Activated CD4-positive, alpha-beta T cell treated with anti-CD3 and anti-CD28 coated beads, Interleukin-2, amount 10 ng/mL, durations not matched to agents 7 days and 5 days (primary cell): ENCODE results near the gene ZNF496. TPM values are rescaled to one million over a fixed set of nuclear protein-coding genes. Genes with fewer than 3 reads are reported as not detected.
"Not testable (repeated sequence)": the region's sequence is repeated elsewhere in the genome, so short reads cannot be mapped to it uniquely, and the experiment has no call there.

ENCODE experiments used
- CTCF ChIA-PET: fragments of 350-600 bp; sonication (Branson Sonifier 250); formaldehyde crosslinking; loops from one replicate; lab custom pipeline; 2021; ENCODE audit warnings: antibody characterized with exemption; lab: Charles Lee
- POLR2A ChIA-PET: fragments of 350-600 bp; sonication (Branson Sonifier 250); formaldehyde crosslinking; loops from one replicate; lab custom pipeline; 2021; ENCODE audit warnings: antibody characterized with exemption; lab: Charles Lee
- DNase-seq: peaks from one replicate; pipeline ENCODE4 v3.0.0-alpha.2; 2020
- H3K27ac Mint-ChIP-seq: one replicate; pipeline ENCODE4 v1.8.0; 2021; ENCODE audit warnings: mild to moderate bottlenecking, moderate library complexity, mixed read lengths
- H3K27me3 Mint-ChIP-seq: one replicate; pipeline ENCODE4 v1.8.0; 2021; ENCODE audit warnings: mixed read lengths
- H3K36me3 Mint-ChIP-seq: one replicate; pipeline ENCODE4 v1.8.0; 2021; ENCODE audit warnings: low read depth, mixed read lengths
- H3K4me1 Mint-ChIP-seq: one replicate; pipeline ENCODE4 v1.8.0; 2021; ENCODE audit warnings: mixed read lengths
- H3K4me3 Mint-ChIP-seq: one replicate; pipeline ENCODE4 v1.8.0; 2021; ENCODE audit warnings: mild to moderate bottlenecking, moderate library complexity, mixed read lengths
- H3K9me3 Mint-ChIP-seq: one replicate; pipeline ENCODE4 v1.8.0; 2021; ENCODE audit warnings: mixed read lengths
- total RNA-seq, 2 experiments: library from RNA; stranded (reverse); gene quantifications; one replicate each; pipeline ENCODE4 v1.2.3, GENCODE V29; 2021

The ZNF496 gene
- total RNA-seq, 2 experiments from 2014 or later, result 7.2 to 7.4 TPM

DNA sequence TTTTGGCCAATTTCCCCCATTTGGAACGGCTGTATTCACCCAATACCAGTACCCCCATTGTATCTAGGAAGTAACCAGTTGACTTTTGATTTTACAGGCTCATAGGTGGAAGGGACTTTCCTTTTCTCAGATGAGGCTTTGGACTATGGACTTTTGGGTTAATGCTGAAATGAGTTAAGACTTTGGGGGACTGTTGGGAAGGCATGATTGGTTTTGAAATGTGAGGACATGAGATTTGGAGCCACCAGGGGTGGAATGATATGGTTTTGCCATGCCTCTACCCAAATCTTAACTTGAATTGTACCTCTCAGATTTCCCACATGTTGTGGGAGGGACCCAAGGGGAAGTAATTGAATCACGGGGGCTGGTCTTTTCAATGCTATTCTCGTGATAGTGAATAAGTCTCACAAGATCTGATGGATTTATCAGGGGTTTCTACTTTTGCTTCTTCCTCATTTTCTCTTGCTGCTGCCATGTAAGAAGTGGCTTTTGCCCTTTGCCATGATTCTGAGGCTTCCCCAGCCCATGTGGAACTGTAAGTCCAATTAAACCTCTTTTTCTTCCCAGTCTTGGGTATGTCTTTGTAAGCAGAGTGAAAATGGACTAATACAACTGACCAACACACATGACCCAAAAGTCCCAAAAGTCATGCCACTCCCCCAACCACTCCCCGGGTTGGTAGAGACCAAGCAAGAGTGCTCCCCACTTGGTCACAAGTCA is 35.4 kb upstream of the ZNF496 start:
- POLR2A ChIA-PET, result no interaction called here
- Mint-ChIP-seq H3K27me3 (no peaks in the 10 kb centered on the region), H3K4me1 (no peaks in the 10 kb centered on the region), H3K4me3 (no peak overlapping the region), H3K36me3 (no peaks in the 10 kb centered on the region), H3K9me3 (peaks cover 14% of the 10 kb centered on the region), H3K27ac (no peak overlapping the region)
- CTCF ChIA-PET, result interaction anchor here (1.1 kb wide), 1 partner anchor 10 kb away, joined by 5 read pairs; no protein-coding TSS in a partner anchor
- no peak for DNase-seq

- H3K27ac Mint-ChIP-seq, H3K4me1 Mint-ChIP-seq, H3K4me3 Mint-ChIP-seq, POLR2A ChIA-PET, DNase-seq, H3K36me3 Mint-ChIP-seq, H3K27me3 Mint-ChIP-seq: not testable (repeated sequence)
- CTCF ChIA-PET, result interaction anchor here (1.1 kb wide), 1 partner anchor 9 kb away, joined by 5 read pairs; no protein-coding TSS in a partner anchor
- peaks cover 14% of the 10 kb centered on the region for H3K9me3 Mint-ChIP-seq
Measured at GRCh38 chr1:247366345-247366744, 34.7 kb upstream of the ZNF496 start.

- CTCF ChIA-PET, result no interaction called here
Measured at GRCh38 chr1:247365023-247365422, 33.4 kb upstream of the ZNF496 start.

GRCh38 chr1:247363000-247363399 is 31.3 kb upstream of the ZNF496 start:
- H3K27me3 Mint-ChIP-seq, H3K4me1 Mint-ChIP-seq, H3K27ac Mint-ChIP-seq, H3K4me3 Mint-ChIP-seq, H3K36me3 Mint-ChIP-seq, POLR2A ChIA-PET, DNase-seq: not testable (repeated sequence)
- peaks cover 14% of the 10 kb centered on the region for H3K9me3 Mint-ChIP-seq
- CTCF ChIA-PET, result interaction anchor here (3.4 kb wide), 1 partner anchor 10 kb away, joined by 9 read pairs; no protein-coding TSS in a partner anchor

More at GRCh38 chr1:247365023-247365422, 33.4 kb upstream of the ZNF496 start:
- Mint-ChIP-seq H3K36me3 (no peaks in the 10 kb centered on the region), H3K9me3 (peaks cover 14% of the 10 kb centered on the region), H3K4me3 (no peak overlapping the region), H3K27me3 (peaks cover 4% of the 10 kb centered on the region), H3K27ac (no peak overlapping the region), H3K4me1 (no peaks in the 10 kb centered on the region)
- POLR2A ChIA-PET, result no interaction called here
- DNase-seq, result no peak

- peaks cover 4% of the 10 kb centered on the region for H3K27me3 Mint-ChIP-seq
- peaks cover 11% of the 10 kb centered on the region for H3K9me3 Mint-ChIP-seq
- H3K4me1 Mint-ChIP-seq, result no peaks in the 10 kb centered on the region
Measured at GRCh38 chr1:247362153-247362552, 30.5 kb upstream of the ZNF496 start.

DNA sequence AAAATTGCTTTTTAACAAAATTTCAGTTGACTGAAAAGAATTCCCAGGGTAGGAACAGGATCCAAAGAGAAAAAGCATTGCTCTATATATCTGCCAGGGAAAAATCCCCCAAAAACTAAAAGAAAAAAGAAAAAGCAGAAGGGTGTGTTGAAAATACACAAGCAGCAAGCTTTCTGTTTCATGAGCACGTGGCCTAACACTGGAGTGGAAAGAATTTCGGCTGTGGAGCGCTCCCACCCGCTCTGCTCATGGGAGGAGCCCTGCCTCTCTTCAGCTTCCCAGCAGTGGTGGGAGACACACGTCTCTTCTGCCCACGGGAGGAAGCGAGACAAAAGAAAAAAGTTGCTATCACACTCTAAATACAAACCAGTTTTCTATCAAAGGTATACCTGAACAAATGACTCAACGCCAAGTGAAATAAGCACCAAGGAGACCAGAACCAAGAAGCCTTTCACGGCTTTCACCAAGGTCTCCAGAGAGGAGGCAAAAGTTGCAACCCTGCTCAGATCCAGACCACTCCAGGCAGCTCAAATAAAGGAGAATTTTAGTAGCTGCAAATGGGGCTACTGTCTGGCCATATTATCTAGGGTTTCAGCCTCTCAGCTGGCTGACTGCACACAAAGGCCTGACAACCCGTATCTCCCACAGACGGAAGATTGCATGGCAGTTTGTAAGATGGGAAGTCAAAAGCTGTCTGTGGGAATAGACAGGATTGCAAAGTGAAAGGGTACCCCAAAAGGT is 29.5 kb upstream of the ZNF496 start:
- H3K4me1 Mint-ChIP-seq, result no peaks in the 10 kb centered on the region
- DNase-seq, result no peak
- H3K9me3 Mint-ChIP-seq, result peaks cover 9% of the 10 kb centered on the region
- H3K36me3 Mint-ChIP-seq, result no peaks in the 10 kb centered on the region
- CTCF ChIA-PET, result interaction anchor here (3.4 kb wide), 1 partner anchor 12 kb away, joined by 9 read pairs; no protein-coding TSS in a partner anchor
- H3K4me3 Mint-ChIP-seq, result no peak overlapping the region
- H3K27me3 Mint-ChIP-seq, result peaks cover 5% of the 10 kb centered on the region
- H3K27ac Mint-ChIP-seq, result no peak overlapping the region
- POLR2A ChIA-PET, result no interaction called here

More at GRCh38 chr1:247362153-247362552, 30.5 kb upstream of the ZNF496 start:
- ChIA-PET POLR2A (no interaction called here), CTCF (interaction anchor here (3.4 kb wide), 1 partner anchor 11 kb away, joined by 9 read pairs; no protein-coding TSS in a partner anchor)
- no peak overlapping the region for H3K4me3 Mint-ChIP-seq
- no peak overlapping the region for H3K27ac Mint-ChIP-seq
- no peaks in the 10 kb centered on the region for H3K36me3 Mint-ChIP-seq
- no peak for DNase-seq

GRCh38 chr1:247360116-247360898 is 28.6 kb upstream of the ZNF496 start:
- POLR2A ChIA-PET, result no interaction called here
- no peak overlapping the region for H3K4me3 Mint-ChIP-seq
- H3K36me3 Mint-ChIP-seq, result no peaks in the 10 kb centered on the region
- DNase-seq, result no peak
- H3K9me3 Mint-ChIP-seq, result peaks cover 6% of the 10 kb centered on the region
- no peak overlapping the region for H3K27ac Mint-ChIP-seq
- H3K4me1 Mint-ChIP-seq, result no peaks in the 10 kb centered on the region
- peaks cover 10% of the 10 kb centered on the region for H3K27me3 Mint-ChIP-seq
- CTCF ChIA-PET, result interaction anchor here (3.4 kb wide), 1 partner anchor 13 kb away, joined by 9 read pairs; no protein-coding TSS in a partner anchor

GRCh38 chr1:247359559-247359958 is 27.9 kb upstream of the ZNF496 start:
- Mint-ChIP-seq H3K27me3 (peaks cover 10% of the 10 kb centered on the region), H3K4me1 (no peaks in the 10 kb centered on the region), H3K36me3 (no peaks in the 10 kb centered on the region), H3K9me3 (peaks cover 2% of the 10 kb centered on the region), H3K4me3 (no peak overlapping the region), H3K27ac (no peak overlapping the region)
- POLR2A ChIA-PET, result no interaction called here
- CTCF ChIA-PET, result no interaction called here
- no peak for DNase-seq

- POLR2A ChIA-PET, result no interaction called here
- H3K36me3 Mint-ChIP-seq, result no peaks in the 10 kb centered on the region
- H3K4me1 Mint-ChIP-seq, result no peaks in the 10 kb centered on the region
- peaks cover 2% of the 10 kb centered on the region for H3K9me3 Mint-ChIP-seq
- DNase-seq, result no peak
- peaks cover 10% of the 10 kb centered on the region for H3K27me3 Mint-ChIP-seq
- CTCF ChIA-PET, result no interaction called here
- no peak overlapping the region for H3K27ac Mint-ChIP-seq
- H3K4me3 Mint-ChIP-seq, result no peak overlapping the region
Measured at GRCh38 chr1:247358920-247359319, 27.3 kb upstream of the ZNF496 start.

GRCh38 chr1:247357781-247358211 is 26.1 kb upstream of the ZNF496 start:
- H3K4me3 Mint-ChIP-seq, result no peak overlapping the region
- CTCF ChIA-PET, result interaction anchor here (1.4 to 1.8 kb wide), 2 partner anchors 9 to 31 kb away, joined by 3 to 5 read pairs; no protein-coding TSS in a partner anchor

DNA sequence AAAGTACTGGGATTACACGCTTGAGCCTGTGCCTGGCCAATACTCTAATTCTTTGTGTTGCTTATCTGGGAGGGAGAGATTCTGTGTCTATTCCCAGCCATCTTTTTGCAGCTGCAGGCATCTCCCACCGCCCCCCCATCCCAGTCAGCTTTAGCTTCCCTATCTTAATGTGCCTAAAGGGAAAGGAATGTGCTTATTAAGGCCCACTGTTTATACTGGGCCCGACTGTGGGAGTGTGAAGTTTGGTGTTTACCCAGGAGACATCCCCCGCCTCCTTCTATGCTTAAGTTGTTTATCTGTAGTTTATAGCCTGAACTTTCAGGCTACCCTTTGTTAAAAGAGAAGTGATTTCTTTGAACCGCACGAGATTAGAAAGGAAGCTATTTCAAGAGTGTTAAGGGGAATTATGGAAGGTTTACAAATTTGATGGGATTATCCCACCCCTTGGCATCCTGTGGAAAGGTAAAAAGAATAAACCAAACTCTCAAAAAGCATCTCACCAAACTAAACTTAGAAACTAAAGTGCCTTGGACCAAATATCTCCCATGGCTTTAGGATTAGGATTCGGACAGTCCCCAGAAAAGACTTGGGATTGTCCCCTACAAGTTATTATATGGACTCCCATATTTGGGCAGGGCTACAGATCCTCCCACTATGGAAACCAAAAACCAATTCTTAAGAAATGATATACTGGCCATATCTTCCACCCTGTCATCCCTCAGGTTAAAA is 25.5 kb upstream of the ZNF496 start:
- POLR2A ChIA-PET, result no interaction called here
- CTCF ChIA-PET, result interaction anchor here (1.4 to 1.8 kb wide), 2 partner anchors 9 to 32 kb away, joined by 3 to 5 read pairs; no protein-coding TSS in a partner anchor
- no peak for DNase-seq
- Mint-ChIP-seq H3K9me3 (peaks cover 4% of the 10 kb centered on the region), H3K27me3 (peaks cover 10% of the 10 kb centered on the region), H3K27ac (no peak overlapping the region), H3K4me1 (no peaks in the 10 kb centered on the region), H3K36me3 (no peaks in the 10 kb centered on the region), H3K4me3 (no peak overlapping the region)

More at GRCh38 chr1:247357781-247358211, 26.1 kb upstream of the ZNF496 start:
- peaks cover 10% of the 10 kb centered on the region for H3K27me3 Mint-ChIP-seq
- POLR2A ChIA-PET, result no interaction called here
- no peaks in the 10 kb centered on the region for H3K4me1 Mint-ChIP-seq
- H3K36me3 Mint-ChIP-seq, result no peaks in the 10 kb centered on the region
- no peak overlapping the region for H3K27ac Mint-ChIP-seq
- peaks cover 4% of the 10 kb centered on the region for H3K9me3 Mint-ChIP-seq
- no peak for DNase-seq

- H3K4me3 Mint-ChIP-seq, POLR2A ChIA-PET, H3K4me1 Mint-ChIP-seq, H3K27ac Mint-ChIP-seq, H3K27me3 Mint-ChIP-seq, DNase-seq, H3K9me3 Mint-ChIP-seq, H3K36me3 Mint-ChIP-seq: not testable (repeated sequence)
- CTCF ChIA-PET, result interaction anchor here (1.6 kb wide), 1 partner anchor 20 kb away, joined by 4 read pairs; no protein-coding TSS in a partner anchor
Measured at GRCh38 chr1:247355160-247355559, 23.5 kb upstream of the ZNF496 start.
